Left cardiac atrium (tissue), 4 donors: ENCODE measurements around the gene PLEKHF1. TPM values are rescaled to one million over a fixed set of nuclear protein-coding genes. Genes with fewer than 3 reads are reported as not detected.

ENCODE experiments used
- ATAC-seq, 2 donors: fragments of 200-7000 bp; cut with Tn5 transposase; one replicate each; pipeline ENCODE4 v1.9.1; 2020; ENCODE audit warnings: mild to moderate bottlenecking in 2 of 2, moderate library complexity in 2 of 2
- DNase-seq: peaks from one replicate; pipeline ENCODE4 v3.0.0-alpha.2; 2020
- intact Hi-C, 2 donors: fragments of 100-400 bp; cut with DNase I; formaldehyde crosslinking; loops; one replicate each; pipeline versions ENCODE4 v1.14.1 to v1.15.1; 2022 to 2023
- total RNA-seq, 2 donors: library from RNA; stranded (reverse); fragmentation: NEBNext Ultra II Directional; extraction: Animal tissue kit (Norgen Biotek cat#: 25700); gene quantifications; one replicate each; pipeline ENCODE4 v1.2.1, GENCODE V29; 2021
- donor health status: DM: no; HTN: yes; CAD: no.
- donor health status: DM: no; HTN: yes; CAD: no; lungs with severe emphysema.
- donor health status: DM: yes; HTN: yes; CAD: no.
- donor health status: Dilated cardiomyopathy.

Gene PLEKHF1
- total RNA-seq, 2 donors from 2014 or later, result 28.1 to 32.8 TPM

DNA sequence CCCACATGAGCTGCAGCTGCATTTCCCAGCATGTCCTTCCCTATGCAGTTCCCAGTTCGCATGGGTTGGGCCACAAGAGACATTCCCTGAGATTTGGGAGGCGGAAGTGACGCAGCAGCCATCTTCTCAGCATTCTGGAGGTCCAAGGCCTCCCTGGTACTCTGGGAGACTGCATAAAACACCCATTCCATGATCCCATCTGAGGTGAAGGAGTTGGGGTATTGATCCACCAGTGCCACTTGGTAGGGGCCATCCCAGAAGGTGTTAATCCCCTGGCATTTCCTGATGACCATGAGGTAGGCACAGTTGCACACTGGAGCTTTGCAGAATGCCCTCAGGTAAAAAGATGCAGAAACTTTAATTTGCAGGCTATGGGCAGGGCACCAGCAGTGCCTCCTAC lies 33.8 kb upstream of the PLEKHF1 start:
- no peak for ATAC-seq

DNA sequence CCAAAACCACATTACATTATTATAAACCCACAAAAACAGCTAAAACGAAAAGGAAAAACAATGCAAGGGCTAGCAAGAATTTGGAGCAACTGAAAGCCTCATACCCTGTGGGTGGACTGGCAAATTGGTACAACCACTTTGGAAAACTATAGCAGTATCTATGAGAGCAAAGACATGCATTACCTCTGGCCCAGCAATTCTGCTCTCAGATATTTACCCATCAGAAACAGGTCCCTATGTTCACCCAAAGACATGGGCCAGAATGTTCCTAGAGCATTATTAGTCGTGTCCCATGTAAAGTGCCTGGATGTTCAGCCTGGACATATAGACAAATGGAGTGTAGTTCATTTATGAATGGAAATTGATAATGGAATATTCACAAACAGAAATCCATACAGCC lies 31.3 kb upstream of the PLEKHF1 start:
- intact Hi-C loops, result no loop called here
- ATAC-seq (no peak), DNase-seq (no peak)

More for the DNA sequence above, 33.8 kb upstream of the PLEKHF1 start:
- intact Hi-C loops, result no loop called here
- DNase-seq, result no peak

GRCh38 chr19:29634423-29635130 lies 30.7 kb upstream of the PLEKHF1 start:
- ATAC-seq (peak in 1 of 2 donors; percentile 64), DNase-seq (peak; percentile 43)
- intact Hi-C loops, result no loop called here

- intact Hi-C loops, result no loop called here
- ATAC-seq, result no peak
- no peak for DNase-seq
Measured at GRCh38 chr19:29635963-29636362, 29.3 kb upstream of the PLEKHF1 start.

GRCh38 chr19:29636553-29637360 lies 28.5 kb upstream of the PLEKHF1 start:
- no peak for ATAC-seq
- intact Hi-C loops, result no loop called here
- DNase-seq, result no peak

- no peak for ATAC-seq
- no peak for DNase-seq
- intact Hi-C loops, result no loop called here
Measured at GRCh38 chr19:29639086-29639485, 26.2 kb upstream of the PLEKHF1 start.

DNA sequence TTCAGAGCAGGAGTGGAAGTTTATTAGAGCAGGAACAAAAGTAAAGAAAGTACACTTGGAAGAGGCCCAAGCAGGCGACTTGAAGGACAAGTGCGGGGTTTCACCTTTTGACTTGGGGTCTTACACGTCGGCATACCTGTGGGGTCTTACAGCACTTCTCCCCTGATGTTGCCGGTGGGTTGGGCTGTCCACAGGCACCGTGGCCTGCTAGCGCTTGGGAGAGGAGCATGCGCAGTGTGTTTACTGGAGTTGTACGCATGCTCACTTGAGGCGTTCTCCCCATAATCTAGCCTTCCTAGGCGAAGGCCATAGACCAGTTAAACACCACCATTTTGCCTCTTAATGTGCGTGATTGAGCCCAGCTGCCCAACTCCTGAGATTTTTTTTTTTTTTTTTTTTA lies 25.0 kb upstream of the PLEKHF1 start:
- no peak for ATAC-seq
- intact Hi-C loops, result no loop called here
- DNase-seq, result no peak

DNA sequence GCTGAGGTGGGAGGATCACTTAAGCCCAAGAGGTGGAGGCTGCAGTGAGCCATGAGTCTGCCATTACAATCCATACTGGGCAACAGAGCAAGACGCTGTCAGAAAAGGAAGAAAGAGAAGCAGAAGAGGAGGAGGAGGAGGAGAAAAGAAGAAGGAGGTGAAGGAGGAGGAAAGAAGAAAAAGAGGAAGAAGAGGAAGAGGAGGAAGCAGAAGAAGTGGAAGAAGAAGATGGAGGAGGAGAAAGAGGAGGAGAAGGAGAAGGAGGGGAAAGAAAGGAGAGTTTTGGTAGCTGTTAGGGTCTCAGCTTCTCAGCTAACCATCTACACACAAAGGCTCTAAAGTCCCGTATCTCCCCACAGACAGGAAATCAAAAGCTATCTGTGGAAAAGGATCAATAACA lies 23.7 kb upstream of the PLEKHF1 start:
- ATAC-seq, result no peak
- no peak for DNase-seq
- intact Hi-C loops, result no loop called here

- DNase-seq (no peak), ATAC-seq (peak in 1 of 2 donors; percentile 30)
- intact Hi-C loops, result no loop called here
Measured at GRCh38 chr19:29643361-29643935, 21.8 kb upstream of the PLEKHF1 start.

DNA sequence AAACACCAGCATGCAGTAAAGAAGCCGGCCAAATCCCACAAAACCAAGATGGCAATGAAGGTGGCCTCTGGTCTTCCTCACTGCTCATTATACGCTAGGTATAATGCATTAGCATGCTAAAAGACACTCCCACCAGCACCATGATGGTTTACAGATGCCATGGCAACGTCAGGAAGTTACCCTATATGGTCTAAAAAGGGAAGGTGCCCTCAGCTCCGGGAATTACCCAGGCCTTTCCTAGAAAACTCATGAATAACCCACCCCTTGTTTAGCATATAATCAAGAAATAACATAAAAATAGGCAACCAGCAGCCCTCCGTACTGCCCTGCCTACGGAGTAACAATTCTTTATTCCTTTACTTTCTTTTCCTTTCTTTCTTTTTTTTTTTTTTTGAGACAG lies 21.1 kb upstream of the PLEKHF1 start:
- ATAC-seq (no peak), DNase-seq (no peak)
- intact Hi-C loops, result no loop called here

DNA sequence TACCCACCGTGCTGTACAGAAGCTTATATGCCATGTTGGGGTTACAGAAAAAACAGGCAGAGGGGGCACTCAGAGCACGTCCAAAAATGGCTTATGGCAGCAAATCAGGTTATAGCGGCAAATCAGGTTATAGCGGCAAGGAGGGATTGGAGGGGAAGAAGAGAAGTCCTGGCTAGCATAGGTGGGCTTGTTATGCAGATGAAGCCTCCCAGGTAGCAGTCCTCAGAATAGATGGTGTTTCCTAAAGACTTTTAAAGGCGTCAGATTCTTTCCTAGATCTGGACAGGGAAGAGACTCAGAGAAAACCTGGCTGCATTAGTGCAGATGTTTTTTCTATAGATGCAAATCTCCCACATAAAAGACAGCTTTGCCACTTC lies 19.8 kb upstream of the PLEKHF1 start:
- intact Hi-C loops, result no loop called here
- ATAC-seq (no peak), DNase-seq (no peak)

- peak; percentile 96 for ATAC-seq
- intact Hi-C loops, result loop anchor here in 1 of 2 donors (2.0 kb wide), 1 partner anchor 15 kb away; no protein-coding TSS in a partner anchor
Measured at GRCh38 chr19:29645911-29646310, 19.4 kb upstream of the PLEKHF1 start.

DNA sequence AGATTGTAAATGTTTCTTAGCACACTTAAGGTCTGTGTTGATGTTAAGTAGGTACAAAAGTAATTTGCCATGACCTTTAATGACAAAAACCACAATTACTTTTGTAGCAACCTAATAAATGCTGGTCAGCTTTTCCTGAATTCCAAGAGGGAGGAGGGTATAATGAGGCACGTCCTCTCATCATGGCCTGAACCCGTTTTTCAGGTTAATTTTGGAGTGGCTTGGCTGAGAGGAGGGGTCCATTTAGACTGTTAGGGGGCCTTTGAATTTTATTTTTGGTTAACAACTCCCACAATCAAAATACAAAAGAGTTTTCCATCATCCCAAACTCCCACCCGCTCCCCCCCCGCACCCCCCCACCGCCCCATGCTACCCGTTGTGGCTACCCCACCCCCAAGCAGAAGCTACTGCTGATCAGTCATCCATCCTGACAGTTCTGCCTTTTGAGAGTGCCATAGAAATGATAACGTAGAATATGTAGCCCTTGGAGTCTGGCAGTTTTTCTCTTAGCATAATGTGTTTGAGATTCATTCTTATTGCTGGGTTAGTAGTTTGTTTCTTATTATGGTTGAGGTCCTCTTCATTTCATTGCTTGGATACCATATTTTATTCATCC lies 14.4 kb upstream of the PLEKHF1 start:
- intact Hi-C loops, result no loop called here
- DNase-seq (no peak), ATAC-seq (no peak)

More at GRCh38 chr19:29645911-29646310, 19.4 kb upstream of the PLEKHF1 start:
- DNase-seq, result peak; percentile 79

- intact Hi-C loops, result no loop called here
- ATAC-seq (no peak), DNase-seq (no peak)
Measured at GRCh38 chr19:29651622-29652394, 13.5 kb upstream of the PLEKHF1 start.

DNA sequence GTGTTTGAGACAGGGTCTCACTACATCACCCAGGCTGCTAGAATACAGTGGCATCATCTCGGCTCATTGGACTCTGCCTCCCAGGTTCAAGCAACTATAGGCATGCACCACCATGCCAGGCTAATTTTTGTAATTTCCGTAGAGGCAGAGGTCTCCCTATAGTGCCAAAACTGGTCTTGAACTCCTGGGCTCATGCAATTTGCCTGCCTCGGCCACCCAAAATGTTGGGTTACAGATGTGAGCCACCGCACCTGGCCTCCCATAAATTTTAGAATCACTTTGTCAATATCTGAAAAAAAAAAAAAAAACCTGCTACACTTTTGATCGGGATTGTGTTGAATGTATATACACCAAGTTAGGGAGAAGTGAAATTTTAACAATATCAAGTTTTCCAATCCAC lies 11.9 kb upstream of the PLEKHF1 start:
- DNase-seq, result no peak
- intact Hi-C loops, result no loop called here

GRCh38 chr19:29655648-29656335 lies 9.5 kb upstream of the PLEKHF1 start:
- DNase-seq, result no peak
- ATAC-seq, result no peak
- intact Hi-C loops, result no loop called here

More for the DNA sequence above, 11.9 kb upstream of the PLEKHF1 start:
- ATAC-seq, result no peak

DNA sequence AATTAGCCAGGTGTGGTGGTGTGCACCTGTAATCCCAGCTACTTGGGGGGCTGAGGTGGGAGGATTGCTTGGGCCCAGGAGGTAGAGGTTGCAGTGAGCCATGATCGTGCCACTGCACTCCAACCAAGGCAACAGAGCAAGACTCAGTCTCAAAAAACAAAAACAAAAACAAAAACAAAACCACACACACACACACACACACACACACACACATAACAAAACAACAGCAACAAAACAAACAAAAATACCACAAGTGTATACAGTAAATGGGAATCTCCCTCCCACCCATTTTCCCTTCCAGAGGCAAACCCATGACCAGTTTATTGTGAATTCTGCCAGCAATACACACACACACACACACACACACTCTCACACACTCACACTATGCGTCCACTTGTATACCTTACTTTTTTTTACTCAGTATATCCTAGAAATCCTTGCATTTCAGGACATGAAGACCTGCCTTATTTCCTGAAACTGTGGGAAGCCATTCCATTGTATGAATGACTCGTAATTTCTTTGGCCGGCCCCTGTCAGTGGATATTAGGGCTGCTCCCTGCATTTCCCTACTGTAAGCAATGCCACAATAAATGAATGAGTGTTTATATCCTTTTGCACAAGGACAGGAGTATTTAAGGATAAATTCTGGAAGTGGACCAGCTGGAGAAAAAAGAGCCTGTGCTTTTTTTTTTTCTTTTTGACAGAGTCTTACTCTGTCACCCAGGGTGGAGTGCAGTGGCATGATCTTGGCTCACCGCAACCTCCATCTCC lies 6.9 kb upstream of the PLEKHF1 start:
- intact Hi-C loops, result no loop called here
- ATAC-seq (no peak), DNase-seq (no peak)

DNA sequence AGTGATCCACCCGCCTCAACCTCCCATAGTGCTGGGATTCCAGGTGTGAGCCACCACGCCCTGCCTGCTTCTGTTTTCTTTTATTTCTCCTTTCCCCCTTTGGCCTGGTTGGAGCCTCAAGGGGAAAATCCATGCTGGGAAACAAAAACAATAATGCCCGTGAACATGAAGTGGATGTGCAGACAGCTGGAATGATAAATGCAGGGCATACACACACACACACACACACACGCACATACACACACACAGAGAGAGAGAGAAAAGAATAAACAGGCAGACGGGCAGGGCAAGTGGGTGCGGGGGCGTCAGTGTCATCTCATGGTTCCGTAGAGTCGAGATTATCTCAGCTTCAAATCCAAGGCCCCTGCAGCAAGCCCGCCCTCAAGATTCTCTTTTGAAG lies 4.4 kb upstream of the PLEKHF1 start:
- intact Hi-C loops, result loop anchor here in 1 of 2 donors (2.0 kb wide), 1 partner anchor 14 kb away; no protein-coding TSS in a partner anchor
- no peak for ATAC-seq
- DNase-seq, result no peak
